ENCODE results near the gene KCNH6. TPM values are rescaled to one million over a fixed set of nuclear protein-coding genes. Genes with fewer than 3 reads are reported as not detected.
A peak's percentile ranks its signal among the peaks of the same experiment; 100 is the strongest.

The KCNH6 gene
- total RNA-seq, 2 experiments from 2014 or later: not detected

DNA sequence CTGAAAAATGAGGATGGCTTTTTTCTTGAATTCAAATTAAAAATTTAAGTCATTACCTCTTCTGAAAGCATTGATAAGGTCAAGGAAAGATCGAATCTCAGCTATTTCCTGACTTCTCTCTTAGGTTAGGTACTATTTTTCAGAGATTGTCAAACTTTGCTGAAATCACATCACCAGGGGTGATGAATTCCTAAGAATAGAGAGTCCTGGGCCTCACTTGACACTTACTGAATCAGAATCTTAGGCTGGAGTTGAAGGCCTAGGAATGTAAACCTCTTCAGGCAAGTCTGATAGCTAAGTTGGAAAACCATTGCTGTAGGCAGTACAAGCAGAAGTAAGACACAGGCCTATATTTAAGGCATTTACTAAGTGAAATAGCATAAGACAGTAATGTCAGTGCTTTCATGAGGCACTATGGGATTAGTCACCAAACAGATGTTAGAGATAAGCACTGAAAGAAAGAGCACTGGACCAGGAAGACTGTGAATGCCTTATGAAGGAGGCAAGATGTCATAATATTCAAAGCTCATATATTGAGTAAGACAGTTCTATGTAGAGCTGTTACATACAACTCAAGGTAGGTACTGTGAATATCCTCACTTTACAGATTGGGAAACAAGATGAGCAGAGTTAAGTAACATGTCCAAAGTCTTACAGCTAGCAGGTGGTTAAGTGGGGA lies 48.6 kb downstream of the KCNH6 start:
- DNase-seq: no peak
- Mint-ChIP-seq H3K9me3 (no peaks in the 10 kb centered on the region), H3K27ac (no peak overlapping the region)

DNA sequence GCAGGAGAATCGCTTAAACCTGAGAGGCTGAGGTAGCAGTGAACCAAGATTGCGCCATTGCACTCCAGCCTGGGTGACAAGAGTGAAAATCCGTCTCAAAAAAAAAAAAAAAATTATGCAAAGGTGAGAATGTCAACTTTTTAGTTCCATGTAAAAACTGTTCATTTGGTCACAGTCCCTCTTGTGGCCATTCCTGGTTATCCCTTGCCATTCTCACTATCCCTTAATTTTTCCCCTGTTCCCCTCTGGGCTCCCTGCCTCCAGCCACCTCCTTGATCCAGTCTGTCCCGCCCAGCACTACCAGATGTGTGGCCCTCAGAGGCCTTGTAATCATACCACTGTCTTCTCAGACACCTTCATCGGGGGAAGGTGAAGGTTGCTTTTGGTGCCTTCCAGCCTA lies 50.5 kb downstream of the KCNH6 start:
- Mint-ChIP-seq H3K4me3 (no peak overlapping the region), H3K27me3 (no peaks in the 10 kb centered on the region), H3K27ac (no peak overlapping the region), H3K36me3 (no peaks in the 10 kb centered on the region), H3K4me1 (peaks cover 17% of the 10 kb centered on the region), H3K9me3 (no peaks in the 10 kb centered on the region)
- DNase-seq: no peak

More for the DNA sequence above, 48.6 kb downstream of the KCNH6 start:
- no peaks in the 10 kb centered on the region for H3K27me3 Mint-ChIP-seq
- H3K36me3 Mint-ChIP-seq: no peaks in the 10 kb centered on the region
- no peak overlapping the region for H3K4me3 Mint-ChIP-seq
- peaks cover 21% of the 10 kb centered on the region for H3K4me1 Mint-ChIP-seq

DNA sequence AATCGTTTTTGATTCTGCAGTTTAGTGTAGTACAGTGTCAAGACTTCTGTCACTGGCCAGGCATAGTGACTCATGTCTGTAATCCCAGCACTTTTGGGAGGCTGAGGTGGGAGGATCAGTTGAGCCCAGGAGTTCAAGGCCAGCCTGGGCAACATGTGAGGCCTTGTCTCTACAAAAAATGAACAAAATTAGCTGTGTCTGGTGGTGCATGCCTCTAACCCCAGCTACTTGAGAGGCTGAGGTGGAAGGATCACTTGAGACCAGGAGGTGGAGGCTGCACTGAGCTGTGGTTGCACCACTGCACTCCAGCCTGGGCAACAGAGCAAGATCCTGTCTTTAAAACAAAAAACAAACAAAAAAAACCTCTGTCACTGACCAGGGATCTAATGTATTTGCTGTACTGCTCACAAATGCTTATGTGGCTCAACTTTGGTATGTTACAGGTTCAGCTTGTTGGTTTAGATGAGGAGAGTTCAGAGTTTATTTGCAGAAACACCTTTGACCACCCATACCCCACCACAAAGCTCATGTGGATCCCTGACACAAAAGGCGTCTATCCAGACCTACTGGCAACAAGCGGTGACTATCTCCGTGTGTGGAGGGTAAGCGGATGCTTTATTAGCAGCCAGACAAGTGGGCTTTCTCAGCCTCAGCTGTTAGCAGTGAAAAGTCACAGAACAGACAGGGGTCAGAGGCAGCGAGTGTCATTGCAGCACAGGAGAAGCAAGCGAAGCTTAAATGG lies 55.0 kb downstream of the KCNH6 start:
- no peak for DNase-seq
- Mint-ChIP-seq H3K4me3 (no peak overlapping the region), H3K27ac (no peak overlapping the region), H3K9me3 (no peaks in the 10 kb centered on the region), H3K4me1 (peaks cover 5% of the 10 kb centered on the region), H3K36me3 (peaks cover 7% of the 10 kb centered on the region), H3K27me3 (no peaks in the 10 kb centered on the region)

DNA sequence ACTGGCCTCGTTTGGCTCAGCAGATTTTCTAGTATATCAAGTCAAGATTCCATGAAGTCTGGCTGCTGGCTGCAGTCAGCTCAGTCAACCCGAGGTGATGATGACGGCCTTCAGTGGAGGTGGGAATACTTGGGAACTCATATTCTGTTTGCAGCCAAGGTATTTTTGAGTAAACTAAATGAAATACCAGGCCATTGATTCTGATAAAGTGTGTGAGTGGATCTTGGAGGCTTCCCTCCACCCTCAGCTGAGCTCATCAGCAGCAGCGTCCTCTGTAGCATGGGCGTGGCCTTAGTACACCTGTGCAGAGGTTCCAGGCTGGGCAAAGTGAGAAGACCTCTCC lies 55.6 kb downstream of the KCNH6 start:
- H3K27me3 Mint-ChIP-seq: no peaks in the 10 kb centered on the region
- H3K4me1 Mint-ChIP-seq: peaks cover 4% of the 10 kb centered on the region
- no peaks in the 10 kb centered on the region for H3K9me3 Mint-ChIP-seq
- no peak for DNase-seq
- H3K27ac Mint-ChIP-seq: no peak overlapping the region
- no peak overlapping the region for H3K4me3 Mint-ChIP-seq
- peaks cover 7% of the 10 kb centered on the region for H3K36me3 Mint-ChIP-seq

DNA sequence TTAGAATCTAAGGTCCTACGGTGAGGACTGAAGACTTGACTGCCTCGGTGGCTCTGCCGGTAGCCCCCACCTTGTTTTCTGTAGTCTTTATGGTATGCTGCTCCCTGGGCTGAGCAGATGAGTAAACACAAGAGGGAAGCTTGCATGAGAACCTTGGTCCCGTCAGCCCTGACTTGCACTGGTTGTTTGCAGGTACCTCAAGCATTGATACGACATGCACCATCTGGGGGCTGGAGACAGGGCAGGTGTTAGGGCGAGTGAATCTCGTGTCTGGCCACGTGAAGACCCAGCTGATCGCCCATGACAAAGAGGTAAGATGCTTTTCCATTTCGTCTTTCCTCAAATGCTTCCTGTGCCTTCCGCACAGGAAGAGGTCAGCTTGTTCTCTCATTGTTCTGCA lies 56.5 kb downstream of the KCNH6 start:
- no peaks in the 10 kb centered on the region for H3K4me1 Mint-ChIP-seq
- H3K9me3 Mint-ChIP-seq: no peaks in the 10 kb centered on the region
- no peak overlapping the region for H3K4me3 Mint-ChIP-seq
- H3K27me3 Mint-ChIP-seq: no peaks in the 10 kb centered on the region
- DNase-seq: no peak
- H3K36me3 Mint-ChIP-seq: peaks cover 7% of the 10 kb centered on the region
- no peak overlapping the region for H3K27ac Mint-ChIP-seq

DNA sequence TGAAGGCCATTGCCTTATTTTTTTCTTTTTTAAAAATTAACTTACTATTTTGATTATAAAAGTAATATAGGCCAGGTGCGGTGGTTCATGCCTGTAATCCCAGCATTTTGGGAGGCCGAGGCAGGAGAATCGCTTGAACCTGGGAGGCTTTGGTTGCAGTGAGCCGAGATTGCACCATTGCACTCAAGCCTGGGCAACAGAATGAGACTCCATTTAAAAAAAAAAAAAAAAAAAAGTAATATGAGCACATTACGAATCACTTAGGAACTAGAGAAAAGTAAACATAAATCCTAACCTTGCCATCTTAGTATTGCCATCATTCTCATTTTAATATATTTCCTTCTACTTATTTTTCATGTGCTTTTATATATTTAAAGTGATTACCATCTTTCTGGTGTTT lies 64.6 kb downstream of the KCNH6 start:
- no peak for DNase-seq
- Mint-ChIP-seq H3K36me3 (peaks cover 17% of the 10 kb centered on the region), H3K4me3 (no peak overlapping the region), H3K27me3 (no peaks in the 10 kb centered on the region), H3K4me1 (peaks cover 10% of the 10 kb centered on the region), H3K9me3 (no peaks in the 10 kb centered on the region), H3K27ac (no peak overlapping the region)

- Mint-ChIP-seq H3K9me3 (no peaks in the 10 kb centered on the region), H3K36me3 (peaks cover 17% of the 10 kb centered on the region), H3K27ac (no peak overlapping the region), H3K27me3 (no peaks in the 10 kb centered on the region), H3K4me3 (no peak overlapping the region), H3K4me1 (peaks cover 10% of the 10 kb centered on the region)
- no peak for DNase-seq
These were observed 65.6 kb downstream of the KCNH6 start for GRCh38 chr17:63588797-63589196.

DNA sequence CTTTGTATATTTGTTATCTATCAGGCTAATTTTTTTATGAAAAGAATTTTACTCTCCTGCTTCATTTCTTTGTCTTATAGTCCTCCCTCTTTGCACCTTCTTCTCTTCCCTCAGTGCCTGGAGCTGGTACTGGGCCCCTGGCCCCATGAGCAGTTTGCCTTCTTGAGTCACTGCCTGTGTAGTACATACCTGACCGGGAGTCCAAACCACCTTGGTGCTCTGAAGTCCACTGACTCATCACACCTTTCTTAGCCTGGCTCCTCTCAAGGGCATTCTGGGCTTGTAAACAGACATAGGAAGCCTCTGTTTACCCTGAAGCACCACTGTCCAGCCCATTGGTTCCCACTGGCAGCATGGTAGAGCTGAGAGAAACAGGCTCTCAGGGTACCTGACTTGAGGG lies 66.5 kb downstream of the KCNH6 start:
- no peaks in the 10 kb centered on the region for H3K9me3 Mint-ChIP-seq
- no peak for DNase-seq
- H3K27me3 Mint-ChIP-seq: no peaks in the 10 kb centered on the region
- no peak overlapping the region for H3K4me3 Mint-ChIP-seq
- peaks cover 10% of the 10 kb centered on the region for H3K4me1 Mint-ChIP-seq
- H3K36me3 Mint-ChIP-seq: peaks cover 17% of the 10 kb centered on the region
- no peak overlapping the region for H3K27ac Mint-ChIP-seq

GRCh38 chr17:63592797-63593196 lies 69.6 kb downstream of the KCNH6 start:
- no peaks in the 10 kb centered on the region for H3K27me3 Mint-ChIP-seq
- peak overlapping the region; percentile 49 for H3K27ac Mint-ChIP-seq

DNA sequence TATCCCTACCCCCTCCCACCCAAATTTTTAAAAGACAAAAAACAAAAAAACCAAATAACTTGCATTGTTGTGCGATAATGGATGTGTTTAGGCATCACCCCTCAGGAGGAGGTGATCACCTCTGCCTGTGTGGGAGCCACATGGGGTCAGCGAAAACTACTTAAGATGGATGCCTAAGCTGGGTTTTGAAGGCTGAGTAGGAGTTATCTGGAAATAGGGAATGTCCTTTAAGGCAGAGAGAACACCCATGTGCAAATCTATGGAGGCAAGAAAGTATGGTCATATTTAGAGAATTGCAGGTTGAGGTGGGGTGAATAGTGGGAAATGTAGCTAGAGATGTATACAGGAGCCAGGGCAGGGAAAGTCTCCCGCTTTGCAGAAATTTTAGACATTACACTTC lies 72.0 kb downstream of the KCNH6 start:
- Mint-ChIP-seq H3K27me3 (no peaks in the 10 kb centered on the region), H3K9me3 (no peaks in the 10 kb centered on the region), H3K36me3 (peaks cover 4% of the 10 kb centered on the region), H3K4me1 (peaks cover 7% of the 10 kb centered on the region), H3K27ac (no peak overlapping the region), H3K4me3 (no peak overlapping the region)
- DNase-seq: no peak

More at GRCh38 chr17:63592797-63593196, 69.6 kb downstream of the KCNH6 start:
- H3K9me3 Mint-ChIP-seq: no peaks in the 10 kb centered on the region
- no peak for DNase-seq
- H3K4me1 Mint-ChIP-seq: no peaks in the 10 kb centered on the region
- peaks cover 11% of the 10 kb centered on the region for H3K36me3 Mint-ChIP-seq
- no peak overlapping the region for H3K4me3 Mint-ChIP-seq

Other genes with a start within 250 kb of the KCNH6 start
- 1 to 10 TPM; 1.1 to 2.2 TPM for gene CYB561, start 77.1 kb upstream of the KCNH6 start, total RNA-seq
- not detected for gene ACE, start 46.3 kb upstream of the KCNH6 start, total RNA-seq
- 10 to 100 TPM; 92.1 to 95.1 TPM for gene DCAF7, start 27.1 kb downstream of the KCNH6 start, total RNA-seq
- 10 to 100 TPM; 38.3 to 39.6 TPM for gene TACO1, start 77.5 kb downstream of the KCNH6 start, total RNA-seq
- gene MAP3K3, start 99.1 kb downstream of the KCNH6 start, total RNA-seq: 10 to 100 TPM; 20.1 to 20.8 TPM
- 100 to 1,000 TPM; 173 to 179 TPM for gene LIMD2, start 176.8 kb downstream of the KCNH6 start, total RNA-seq
- gene STRADA, start 218.4 kb downstream of the KCNH6 start, total RNA-seq: 10 to 100 TPM; 39.1 to 40.9 TPM

Data from activated naive CD8-positive, alpha-beta T cell treated with anti-CD3 and anti-CD28 coated beads for 36 hours (primary cell).